Neuronal stem cell (in vitro differentiated cells): ENCODE measurements around the gene FAHD1.

ENCODE experiments used
- DNase-seq: peaks from one replicate; pipeline ENCODE4 v3.0.0-alpha.2; 2013; ENCODE audit warnings: low spot score
- H2AFZ ChIP-seq: one replicate; pipeline ENCODE4 v1.6.1; 2013; ENCODE audit warnings: mild to moderate bottlenecking, low read length, inconsistent platforms
- H2AK5ac ChIP-seq: 2 replicates; pipeline ENCODE4 v1.6.1; 2013; ENCODE audit warnings: low read depth, mild to moderate bottlenecking, inconsistent platforms, low read length, moderate library complexity, mixed read lengths
- H2BK120ac ChIP-seq: 2 replicates; pipeline ENCODE4 v1.6.1; 2013; ENCODE audit warnings: low read depth, mild to moderate bottlenecking, inconsistent platforms, low read length, moderate library complexity, mixed read lengths
- H2BK12ac ChIP-seq: one replicate; pipeline ENCODE4 v1.6.1; 2013; ENCODE audit warnings: low read length, inconsistent platforms
- H2BK15ac ChIP-seq: 2 replicates; pipeline ENCODE4 v1.6.1; 2013; ENCODE audit warnings: mild to moderate bottlenecking, low read length, inconsistent platforms, mixed read lengths
- H2BK5ac ChIP-seq: one replicate; pipeline ENCODE4 v1.6.1; 2013; ENCODE audit warnings: inconsistent platforms, mild to moderate bottlenecking, low read length, moderate library complexity
- H3K14ac ChIP-seq: one replicate; pipeline ENCODE4 v1.6.1; 2013; ENCODE audit warnings: low read length, inconsistent platforms
- H3K18ac ChIP-seq: 2 replicates; pipeline ENCODE4 v1.6.1; 2013; ENCODE audit warnings: low read length, inconsistent platforms
- H3K23ac ChIP-seq: 2 replicates; pipeline ENCODE4 v1.6.1; 2013; ENCODE audit warnings: low read depth, mild to moderate bottlenecking, mixed read lengths, low read length, inconsistent platforms; ENCODE audit not compliant: poor library complexity
- H3K27ac ChIP-seq: replicated peaks from 3 replicates; pipeline ENCODE4 v1.5.1; 2013; ENCODE audit warnings: low read length, inconsistent platforms
- H3K27me3 ChIP-seq, 3 experiments: 2 replicates each; pipeline ENCODE4 v1.6.1; 2013; ENCODE audit warnings: low read length in 3 of 3, mild to moderate bottlenecking in 2 of 3, inconsistent platforms in 1 of 3, low read depth in 1 of 3, mixed read lengths in 1 of 3, moderate library complexity in 1 of 3; ENCODE audit not compliant: control insufficient read depth in 3 of 3, insufficient read depth in 3 of 3
- H3K36me3 ChIP-seq, 2 donors: replicated peaks in 1 of 2; 2 replicates each; pipeline ENCODE4 v1.6.1; 2013; ENCODE audit warnings: low read length in 2 of 2; ENCODE audit not compliant: control insufficient read depth in 2 of 2, insufficient read depth in 2 of 2
- H3K4ac ChIP-seq: 2 replicates; pipeline ENCODE4 v1.6.1; 2013; ENCODE audit warnings: inconsistent platforms, mild to moderate bottlenecking, low read length, moderate library complexity
- H3K4me1 ChIP-seq, 2 donors: 1 replicate in 1 of 2; 2 replicates in 1 of 2; pipeline ENCODE4 v1.6.1; 2013; ENCODE audit warnings: low read length in 2 of 2, low read depth in 1 of 2; ENCODE audit not compliant: control insufficient read depth in 2 of 2, insufficient read depth in 1 of 2
- H3K4me2 ChIP-seq: one replicate; pipeline ENCODE4 v1.6.1; 2013; ENCODE audit warnings: mild to moderate bottlenecking, low read length, inconsistent platforms; ENCODE audit not compliant: insufficient read depth, poor library complexity, severe bottlenecking
- H3K4me3 ChIP-seq, 2 donors: 2 replicates each; pipeline ENCODE4 v1.5.1; 2013; ENCODE audit warnings: low read length in 2 of 2, mild to moderate bottlenecking in 2 of 2, inconsistent platforms in 1 of 2, moderate library complexity in 1 of 2
- H3K79me1 ChIP-seq: one replicate; pipeline ENCODE4 v1.6.1; 2013; ENCODE audit warnings: low read depth, mild to moderate bottlenecking, inconsistent platforms, low read length, moderate library complexity
- H3K9ac ChIP-seq: one replicate; pipeline ENCODE4 v1.6.1; 2013; ENCODE audit warnings: mild to moderate bottlenecking, low read depth, low read length, inconsistent platforms; ENCODE audit not compliant: poor library complexity
- H3K9me3 ChIP-seq, 2 donors: replicated peaks in 1 of 2; 2 replicates each; pipeline versions ENCODE3 to v1.6.1; 2013; ENCODE audit warnings: low read length in 2 of 2, mild to moderate bottlenecking in 2 of 2, inconsistent platforms in 1 of 2, low read depth in 1 of 2, mixed read lengths in 1 of 2, moderate library complexity in 1 of 2; ENCODE audit not compliant: control insufficient read depth in 2 of 2, insufficient read depth in 1 of 2
- H4K8ac ChIP-seq: one replicate; pipeline ENCODE4 v1.6.1; 2013; ENCODE audit warnings: low read depth, mild to moderate bottlenecking, inconsistent platforms, low read length, moderate library complexity
- H4K91ac ChIP-seq: one replicate; pipeline ENCODE4 v1.6.1; 2013; ENCODE audit warnings: low read length, low read depth, mild to moderate bottlenecking, inconsistent platforms; ENCODE audit not compliant: poor library complexity
- WGBS, 2 donors: extraction: QIAGEN DNeasy Blood & Tissue Kit; methylation state at CpG; one replicate each; pipeline ENCODE4 v1.1.7; 2013; ENCODE audit warnings: missing lambda C conversion rate in 2 of 2, mixed read lengths in 1 of 2; ENCODE audit not compliant: insufficient read length in 2 of 2, insufficient replicate concordance in 1 of 2; ENCODE audit errors: extremely low coverage in 2 of 2; 5-methylcytosine and 5-hydroxymethylcytosine counted together

FAHD1 gene

DNA sequence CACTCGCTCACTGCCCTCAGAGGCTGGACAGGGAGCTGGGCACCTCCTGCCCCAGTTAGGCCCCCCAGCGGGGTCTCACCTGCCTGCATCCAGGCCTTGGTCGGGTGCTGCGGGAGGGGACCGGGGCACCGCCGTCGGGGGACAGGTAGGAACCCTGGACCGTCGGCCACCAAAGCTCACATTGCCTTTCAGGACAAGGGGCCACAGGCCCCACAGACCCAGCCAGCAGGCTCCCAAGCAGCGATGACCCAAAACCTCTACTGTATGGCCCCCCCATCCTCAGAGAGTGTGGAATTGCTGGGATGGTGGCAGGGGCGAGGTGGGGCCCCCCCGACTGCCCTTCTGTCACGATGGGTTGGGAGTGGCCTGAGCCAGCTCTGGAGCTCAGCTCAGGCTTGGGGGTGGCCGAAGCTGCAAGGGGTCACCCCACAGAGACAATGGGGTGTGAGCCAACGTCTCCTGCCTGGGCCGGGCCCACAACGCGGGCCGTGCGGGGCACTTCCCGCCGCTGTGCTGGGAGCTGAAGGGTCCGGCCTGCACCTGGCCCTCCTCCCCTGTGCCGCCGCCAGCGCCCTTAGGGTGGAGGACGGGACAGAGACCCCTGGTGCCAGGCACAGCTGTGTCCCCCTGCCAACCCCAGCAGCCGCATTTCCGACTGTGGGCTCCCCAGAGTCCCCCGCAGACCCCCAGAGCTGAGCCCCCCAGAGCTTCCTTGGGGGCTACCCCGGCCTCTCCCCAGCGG is 34.0 kb upstream of the FAHD1 start:
- Histone ChIP-seq H3K4ac (no peak overlapping the region), H3K36me3 (peaks cover 12 to 32% of the 10 kb centered on the region in 2 donors)
- DNase-seq = no peak

DNA sequence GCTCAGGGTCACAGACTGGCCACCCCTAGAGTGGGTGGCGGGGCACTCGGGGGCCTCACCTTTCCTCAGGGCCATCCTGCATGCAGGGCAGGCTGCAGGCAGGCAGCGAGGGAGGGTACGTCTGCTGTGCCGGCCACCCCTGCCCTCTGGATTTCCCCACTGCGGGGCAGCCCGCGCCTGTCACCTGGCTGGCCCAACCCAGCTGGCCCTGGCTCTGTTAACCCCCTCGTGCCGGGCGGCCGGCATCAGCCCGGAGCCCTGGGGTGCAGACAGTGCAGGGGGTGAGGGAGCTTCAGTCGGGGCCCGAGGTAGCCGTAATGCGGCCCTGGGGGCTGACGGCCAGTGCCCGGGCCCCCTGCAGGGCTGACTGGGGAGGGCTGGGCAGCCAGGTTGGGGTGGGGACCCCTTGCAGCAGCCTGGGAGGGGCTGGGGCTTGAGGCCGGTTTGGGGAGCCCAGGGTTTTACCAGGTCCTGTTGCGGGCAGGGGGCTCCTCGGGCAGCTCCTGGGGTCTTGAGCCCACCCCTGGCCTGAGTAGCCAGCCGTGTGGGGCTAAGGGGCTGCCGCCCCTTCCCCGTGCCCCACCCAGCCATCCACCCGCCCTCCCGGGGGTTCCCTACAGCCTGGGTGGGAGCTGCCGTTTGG is 33.3 kb upstream of the FAHD1 start, which contains the start of gene IGFALS:
Gene IGFALS (minus strand): TSS at position 128 of the 643 bp plus-strand sequence. CDS start 53 bp downstream, at position 75.
- no peak for DNase-seq
- no peaks in the 10 kb centered on the region for H3K4me1 ChIP-seq
- no peak within 1 kb of the TSS for H3K27ac ChIP-seq
- peaks cover 8% of the 10 kb centered on the region for H3K79me1 ChIP-seq
- H2AK5ac ChIP-seq = no peak within 1 kb of the TSS
- H3K18ac ChIP-seq = peak within 1 kb of the TSS; percentile 17
- peaks cover 0 to 4% of the 10 kb centered on the region in 2 donors for H3K9me3 ChIP-seq
- H3K9ac ChIP-seq = no peak within 1 kb of the TSS
- H2BK120ac ChIP-seq = no peak within 1 kb of the TSS
- no peak within 1 kb of the TSS for H2AFZ ChIP-seq
- H2BK12ac ChIP-seq = no peak within 1 kb of the TSS
- H3K23ac ChIP-seq = peak within 1 kb of the TSS; percentile 65
- H3K27me3 ChIP-seq = no peaks in the 10 kb centered on the region
- H4K91ac ChIP-seq = no peak within 1 kb of the TSS
- H3K4me3 ChIP-seq = no peak within 1 kb of the TSS
- peak within 1 kb of the TSS; percentile 11 for H3K4me2 ChIP-seq
- no peak within 1 kb of the TSS for H4K8ac ChIP-seq
- peaks cover 10 to 26% of the 10 kb centered on the region in 2 donors for H3K36me3 ChIP-seq
- WGBS, 2 donors = no CpG with 5 or more reads among the region's 28 CpGs
- H2BK5ac ChIP-seq = peak within 1 kb of the TSS; percentile 13
- H3K4ac ChIP-seq = no peak within 1 kb of the TSS
- no peak within 1 kb of the TSS for H3K14ac ChIP-seq
- no peak within 1 kb of the TSS for H2BK15ac ChIP-seq

More for the DNA sequence above, 34.0 kb upstream of the FAHD1 start:
- Histone ChIP-seq H2BK120ac (no peak overlapping the region), H2BK12ac (no peak overlapping the region), H2AK5ac (no peak overlapping the region), H3K9me3 (peaks cover 0 to under 1% of the 10 kb centered on the region in 2 donors), H4K8ac (no peak overlapping the region), H3K79me1 (peaks cover 10% of the 10 kb centered on the region), H2BK5ac (no peak overlapping the region), H3K4me2 (no peak overlapping the region), H2BK15ac (no peak overlapping the region), H2AFZ (no peak overlapping the region), H4K91ac (no peak overlapping the region), H3K4me3 (no peak overlapping the region), H3K4me1 (no peaks in the 10 kb centered on the region), H3K14ac (no peak overlapping the region), H3K18ac (no peak overlapping the region), H3K23ac (no peak overlapping the region), H3K9ac (no peak overlapping the region), H3K27ac (no peak overlapping the region), H3K27me3 (no peaks in the 10 kb centered on the region)
- no CpG with 5 or more reads among the region's 33 CpGs for WGBS, 2 donors

DNA sequence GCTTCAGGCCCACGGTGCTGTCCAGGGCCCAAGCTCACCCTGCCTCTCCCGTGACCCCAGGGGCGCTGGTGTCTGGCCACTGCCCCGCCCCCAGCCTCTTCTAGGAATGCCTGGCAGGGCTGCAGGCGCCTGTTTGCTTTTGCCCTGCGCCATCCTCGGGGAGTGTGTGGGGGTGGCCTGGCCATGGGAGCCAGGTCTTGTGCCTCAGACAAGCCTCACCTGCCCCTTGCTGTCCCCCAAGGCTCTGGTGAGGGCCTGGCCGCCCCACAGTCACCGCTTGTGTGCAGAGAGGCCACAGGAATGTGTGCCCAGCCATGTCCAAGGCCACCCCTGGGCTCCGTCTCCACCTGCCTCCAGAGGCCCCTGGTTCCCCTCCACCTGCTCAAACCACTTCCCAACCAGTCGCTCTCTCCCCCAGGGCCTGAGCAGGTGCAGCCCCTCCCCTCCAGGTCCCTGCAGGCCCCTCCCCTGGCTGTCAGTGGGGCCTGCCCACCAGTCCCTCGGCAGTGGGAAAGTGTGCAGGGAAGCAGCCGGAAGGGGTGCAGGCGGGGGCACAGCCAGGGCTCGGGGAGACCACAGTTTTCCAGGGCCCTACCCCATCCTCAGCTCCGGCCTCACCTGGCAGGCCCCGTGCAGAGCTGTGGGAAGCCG is 32.7 kb upstream of the FAHD1 start:
- Histone ChIP-seq H3K27ac (no peak overlapping the region), H2BK12ac (no peak overlapping the region), H3K9me3 (peaks cover under 1 to 4% of the 10 kb centered on the region in 2 donors), H3K79me1 (peaks cover 8% of the 10 kb centered on the region), H2BK5ac (peak overlapping the region; percentile 13), H3K23ac (peak overlapping the region; percentile 65), H3K4me1 (no peaks in the 10 kb centered on the region), H4K91ac (no peak overlapping the region), H3K4ac (no peak overlapping the region), H3K36me3 (peaks cover 3 to 19% of the 10 kb centered on the region in 2 donors), H2BK15ac (no peak overlapping the region), H3K14ac (no peak overlapping the region), H2AK5ac (no peak overlapping the region), H2AFZ (no peak overlapping the region), H3K18ac (peak overlapping the region; percentile 17), H3K27me3 (no peaks in the 10 kb centered on the region), H4K8ac (no peak overlapping the region), H3K4me2 (peak overlapping the region; percentile 11), H2BK120ac (no peak overlapping the region), H3K4me3 (no peak overlapping the region), H3K9ac (no peak overlapping the region)
- DNase-seq = no peak
- no CpG with 5 or more reads among the region's 18 CpGs for WGBS, 2 donors
